Stimulated activated CD8-positive, alpha-beta memory T cell treated with anti-CD3 and anti-CD28 coated beads, Interleukin-15, amount 100 ng/mL, for 24 hours (primary cell): ENCODE data around the gene RBCK1.

Source experiments
- DNase-seq: peaks from one replicate; pipeline ENCODE4 v3.0.0-alpha.2; 2020; ENCODE audit warnings: low read depth

The RBCK1 gene

DNA sequence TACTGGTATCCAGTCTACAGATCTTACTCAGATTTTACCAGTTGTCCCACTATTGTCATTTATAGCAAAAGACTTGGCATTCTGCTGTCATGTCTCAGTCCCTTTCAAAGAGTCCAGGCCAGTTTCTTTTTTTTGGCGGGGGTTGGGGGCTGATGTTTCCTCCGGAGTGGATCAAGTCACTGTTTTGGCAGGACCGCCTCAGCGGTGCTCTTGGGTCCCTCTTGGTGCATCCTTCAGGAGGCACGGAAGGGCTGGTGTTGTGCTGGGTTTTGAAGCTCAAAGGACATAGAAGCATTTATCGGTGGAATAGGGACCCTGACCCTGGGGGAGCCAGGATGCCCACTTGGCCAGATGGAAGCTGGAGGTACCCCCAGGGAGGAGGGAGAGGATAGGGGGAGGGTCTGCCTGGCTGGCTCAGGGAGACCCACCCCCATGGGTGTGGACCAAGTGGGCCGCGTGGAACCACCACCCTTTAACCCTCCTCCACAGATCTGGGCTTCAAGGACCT is 10.8 kb downstream of the RBCK1 start:
- DNase-seq = no peak

DNA sequence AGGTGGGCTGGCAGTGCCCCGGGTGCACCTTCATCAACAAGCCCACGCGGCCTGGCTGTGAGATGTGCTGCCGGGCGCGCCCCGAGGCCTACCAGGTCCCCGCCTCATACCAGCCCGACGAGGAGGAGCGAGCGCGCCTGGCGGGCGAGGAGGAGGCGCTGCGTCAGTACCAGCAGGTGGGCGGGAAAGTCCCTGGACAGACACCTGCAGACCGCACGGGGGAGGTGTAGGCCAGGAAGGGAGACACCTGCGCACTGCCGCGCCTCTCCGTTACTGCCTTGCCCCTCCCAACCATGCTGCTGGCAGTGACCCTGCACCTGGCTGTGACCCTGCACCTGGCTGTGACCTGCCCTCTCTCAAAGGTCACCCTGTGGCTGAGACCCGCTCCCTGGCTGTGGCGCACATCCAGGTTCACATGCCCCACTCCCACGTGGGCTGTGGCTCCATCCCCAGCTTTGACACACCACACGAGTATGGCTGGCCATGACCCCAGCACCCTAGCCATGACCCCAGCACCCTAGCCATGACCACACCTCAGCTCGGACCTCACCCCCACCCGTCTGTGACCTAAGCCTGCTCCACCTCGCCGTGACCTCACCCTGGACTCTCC is 11.6 kb downstream of the RBCK1 start:
- DNase-seq = no peak

DNA sequence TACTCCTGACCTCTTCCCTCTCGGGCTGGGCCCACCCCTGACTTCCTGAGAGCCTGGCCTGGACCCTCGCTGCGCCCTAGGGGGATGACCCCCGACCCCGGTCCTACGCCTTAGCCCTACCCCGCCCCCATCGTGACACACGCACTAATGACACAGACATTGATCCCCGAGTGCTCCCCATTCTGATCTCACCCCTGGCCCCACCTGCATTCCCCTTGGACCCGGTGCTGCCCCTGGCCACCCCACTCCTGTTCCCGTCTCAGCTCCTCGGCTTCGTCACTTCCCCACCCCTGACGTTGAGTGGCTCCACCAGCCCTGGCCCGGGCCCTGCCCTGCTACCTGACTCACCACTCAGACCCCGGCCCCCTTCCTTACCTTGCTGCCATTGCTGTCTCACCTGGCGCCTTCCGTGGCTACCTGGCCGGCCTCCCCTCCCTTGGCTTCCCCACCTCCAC is 12.1 kb downstream of the RBCK1 start:
- DNase-seq = no peak

DNA sequence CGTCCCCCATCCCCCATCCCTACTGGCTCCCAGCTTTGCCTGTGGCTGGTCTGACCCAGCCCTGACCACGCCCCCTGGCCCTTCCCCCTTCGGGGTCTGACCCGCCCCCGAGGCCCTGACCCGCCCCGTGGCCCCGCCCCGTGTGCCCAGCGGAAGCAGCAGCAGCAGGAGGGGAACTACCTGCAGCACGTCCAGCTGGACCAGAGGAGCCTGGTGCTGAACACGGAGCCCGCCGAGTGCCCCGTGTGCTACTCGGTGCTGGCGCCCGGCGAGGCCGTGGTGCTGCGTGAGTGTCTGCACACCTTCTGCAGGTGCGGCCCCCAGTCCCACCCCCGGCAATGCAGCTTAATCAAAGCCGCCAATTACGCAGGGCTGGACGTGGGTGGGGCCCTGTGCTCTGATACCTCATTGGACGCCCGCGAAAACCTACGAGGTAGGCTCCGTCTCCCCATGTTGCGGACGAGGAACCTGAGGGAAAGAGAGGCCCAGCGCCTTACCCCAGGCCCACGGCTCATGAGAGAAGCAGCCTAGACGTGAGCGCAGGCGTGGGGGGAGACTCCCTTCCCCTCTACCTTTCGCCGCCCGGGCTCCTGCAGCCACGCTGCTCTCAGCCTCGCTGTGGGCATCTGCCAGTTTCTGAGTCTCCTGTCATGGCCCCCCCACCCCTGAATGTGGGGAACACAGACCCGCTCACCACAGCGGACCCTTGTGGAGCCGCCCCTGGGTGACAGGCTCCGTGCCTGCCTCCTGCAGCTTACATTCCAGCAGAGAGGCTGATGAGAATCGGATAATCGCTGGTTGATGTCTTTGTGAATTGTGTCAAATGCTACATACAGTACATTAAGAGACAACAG is 12.8 kb downstream of the RBCK1 start:
- no peak for DNase-seq

DNA sequence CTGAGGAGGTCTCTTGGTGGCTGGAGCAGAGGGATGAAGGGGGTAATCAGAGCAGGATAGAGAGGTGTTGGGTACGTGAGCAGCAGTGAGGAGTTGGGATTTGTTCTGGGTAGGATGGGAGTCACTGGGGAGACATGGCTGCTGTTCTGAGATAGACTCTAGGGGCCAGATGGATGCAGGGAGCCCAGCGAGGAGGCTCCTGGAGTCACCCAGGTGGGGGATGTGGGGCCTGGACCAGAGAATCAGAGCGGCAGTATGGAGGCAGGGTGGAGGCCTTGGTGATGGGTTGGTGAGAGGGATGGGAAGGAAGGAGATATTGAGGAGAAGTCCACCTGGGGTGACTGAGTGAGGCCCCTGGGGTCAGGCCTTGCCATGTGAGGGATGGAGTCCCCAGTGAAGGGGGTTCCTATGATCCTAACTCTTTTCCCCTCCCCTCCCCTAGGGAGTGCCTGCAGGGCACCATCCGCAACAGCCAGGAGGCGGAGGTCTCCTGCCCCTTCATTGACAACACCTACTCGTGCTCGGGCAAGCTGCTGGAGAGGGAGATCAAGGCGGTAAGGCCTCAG is 13.7 kb downstream of the RBCK1 start:
- no peak for DNase-seq

DNA sequence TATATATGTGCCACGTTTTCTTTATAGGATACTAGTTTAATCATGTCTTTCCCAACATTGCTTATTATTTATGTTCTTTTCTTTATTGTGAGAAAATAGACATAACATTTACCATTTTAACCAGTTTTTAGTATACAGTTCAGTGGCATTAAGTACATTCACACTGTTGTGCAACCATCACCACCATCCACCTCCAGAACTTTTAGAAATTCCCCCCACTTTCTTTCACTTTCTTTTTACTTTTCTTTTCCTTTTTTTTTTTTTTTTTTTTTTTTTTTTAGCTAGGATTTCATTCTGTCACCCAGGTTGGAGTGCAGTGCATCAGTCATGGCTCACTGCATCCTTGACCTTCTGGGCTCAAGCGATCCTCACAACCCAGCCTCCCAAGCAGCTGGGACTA is 18.5 kb downstream of the RBCK1 start:
- no peak for DNase-seq

DNA sequence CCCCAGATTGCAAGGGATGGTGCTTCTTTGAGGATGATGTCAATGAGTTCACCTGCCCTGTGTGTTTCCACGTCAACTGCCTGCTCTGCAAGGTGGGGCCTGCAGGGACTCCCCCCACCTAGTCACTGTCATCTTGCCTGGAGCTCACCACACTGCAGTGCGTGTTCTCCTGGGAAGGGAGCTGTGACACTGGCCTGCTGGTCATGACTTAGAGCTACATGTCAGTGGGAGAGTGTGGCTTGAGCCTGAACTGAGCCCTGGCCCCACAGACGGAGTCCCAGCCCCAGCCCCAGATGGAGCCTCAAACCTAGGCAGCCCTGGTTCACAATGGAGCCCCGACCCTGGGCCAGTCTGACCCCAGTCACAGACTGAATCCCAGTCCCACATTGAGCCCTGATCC is 19.3 kb downstream of the RBCK1 start:
- no peak for DNase-seq

DNA sequence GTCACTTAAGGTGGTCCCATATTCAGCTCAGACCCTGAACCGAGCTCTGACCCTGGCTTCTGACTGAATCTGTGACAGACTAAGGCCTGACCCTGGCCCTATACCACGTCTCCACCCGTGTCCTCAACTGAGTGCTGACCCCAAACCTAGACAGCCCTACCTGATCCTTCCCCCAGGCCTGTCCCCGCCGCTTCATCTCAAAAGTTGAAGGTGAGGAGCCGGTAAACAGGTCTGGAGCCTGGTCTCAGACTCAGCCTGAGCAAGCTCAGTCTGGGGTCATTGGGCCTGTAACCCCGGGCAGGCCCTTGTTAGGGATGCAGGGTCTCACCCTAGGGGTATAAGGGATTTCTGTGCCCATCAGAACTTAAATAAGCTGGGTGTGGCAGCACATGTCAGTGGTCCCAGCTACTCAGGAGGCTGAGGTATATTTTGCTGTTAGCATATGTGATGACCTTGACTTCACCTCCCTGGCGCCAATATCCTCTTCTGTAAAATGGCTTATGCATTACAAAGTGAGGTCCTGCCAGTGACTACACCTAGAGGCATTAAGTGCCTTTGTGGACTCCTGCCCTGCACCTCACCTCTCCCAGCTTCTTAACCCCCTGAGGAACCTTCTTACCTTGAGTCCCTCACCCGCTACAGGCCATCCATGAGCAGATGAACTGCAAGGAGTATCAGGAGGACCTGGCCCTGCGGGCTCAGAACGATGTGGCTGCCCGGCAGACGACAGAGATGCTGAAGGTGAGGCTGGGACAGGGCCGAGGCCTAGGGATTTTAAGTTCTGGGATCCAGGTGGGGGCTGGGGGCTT is 20.0 kb downstream of the RBCK1 start:
- DNase-seq = no peak

DNA sequence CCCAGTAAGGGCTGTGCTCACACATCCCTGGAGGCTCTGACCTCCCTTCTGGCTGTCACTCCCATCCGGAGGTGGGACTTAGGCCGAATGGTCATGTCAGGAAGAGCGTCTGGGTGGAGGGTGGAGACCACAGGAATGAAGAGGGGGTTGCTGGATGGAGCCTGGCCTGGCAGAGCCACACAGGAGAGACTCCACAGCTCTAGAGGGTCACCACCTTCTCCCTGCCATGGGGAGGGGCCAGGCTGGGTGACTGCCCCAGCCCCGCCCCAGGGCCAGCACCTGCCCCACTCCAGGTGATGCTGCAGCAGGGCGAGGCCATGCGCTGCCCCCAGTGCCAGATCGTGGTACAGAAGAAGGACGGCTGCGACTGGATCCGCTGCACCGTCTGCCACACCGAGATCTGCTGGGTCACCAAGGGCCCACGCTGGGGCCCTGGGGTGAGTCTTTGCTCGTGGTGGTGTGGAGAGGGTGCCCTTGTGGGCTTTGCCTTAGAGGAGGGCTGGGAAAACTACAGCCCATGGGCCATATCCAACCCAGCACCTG is 20.6 kb downstream of the RBCK1 start:
- no peak for DNase-seq

DNA sequence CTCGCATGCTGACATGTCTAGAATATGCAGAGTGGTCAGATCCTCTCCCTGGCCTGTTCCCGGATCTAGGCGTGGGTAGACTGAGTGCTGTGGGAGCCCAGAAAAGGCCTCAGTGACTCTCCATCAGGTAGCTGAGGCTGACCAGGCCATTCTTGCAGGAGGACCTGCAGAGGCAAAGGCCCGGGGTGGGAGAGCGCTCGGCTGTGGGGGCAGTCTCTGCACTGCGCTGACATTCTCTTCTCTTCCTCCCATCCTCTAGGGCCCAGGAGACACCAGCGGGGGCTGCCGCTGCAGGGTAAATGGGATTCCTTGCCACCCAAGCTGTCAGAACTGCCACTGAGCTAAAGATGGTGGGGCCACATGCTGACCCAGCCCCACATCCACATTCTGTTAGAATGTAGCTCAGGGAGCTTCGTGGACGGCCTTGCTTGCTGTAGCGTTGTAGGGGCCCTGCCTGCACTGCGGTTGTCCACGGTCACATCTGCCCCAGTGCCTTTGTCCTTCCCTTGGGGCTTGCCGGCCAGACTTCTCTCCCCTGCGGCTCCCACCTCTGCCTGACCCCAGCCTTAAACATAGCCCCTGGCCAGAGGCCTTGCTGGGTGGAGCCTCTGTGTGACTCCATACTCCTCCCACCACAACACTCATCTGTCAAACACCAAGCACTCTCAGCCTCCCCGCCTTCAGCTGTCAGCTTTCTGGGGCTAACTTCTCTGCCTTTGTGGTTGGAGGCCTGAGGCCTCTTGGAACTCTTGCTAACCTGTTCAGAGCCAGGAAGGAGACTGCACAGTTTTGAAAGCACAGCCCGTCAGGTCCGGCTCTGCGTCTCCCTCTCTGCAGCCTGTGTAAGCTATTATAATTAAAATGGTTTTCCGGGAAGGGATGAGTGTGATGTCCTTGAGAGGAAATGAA is 22.2 kb downstream of the RBCK1 start:
- no peak for DNase-seq

DNA sequence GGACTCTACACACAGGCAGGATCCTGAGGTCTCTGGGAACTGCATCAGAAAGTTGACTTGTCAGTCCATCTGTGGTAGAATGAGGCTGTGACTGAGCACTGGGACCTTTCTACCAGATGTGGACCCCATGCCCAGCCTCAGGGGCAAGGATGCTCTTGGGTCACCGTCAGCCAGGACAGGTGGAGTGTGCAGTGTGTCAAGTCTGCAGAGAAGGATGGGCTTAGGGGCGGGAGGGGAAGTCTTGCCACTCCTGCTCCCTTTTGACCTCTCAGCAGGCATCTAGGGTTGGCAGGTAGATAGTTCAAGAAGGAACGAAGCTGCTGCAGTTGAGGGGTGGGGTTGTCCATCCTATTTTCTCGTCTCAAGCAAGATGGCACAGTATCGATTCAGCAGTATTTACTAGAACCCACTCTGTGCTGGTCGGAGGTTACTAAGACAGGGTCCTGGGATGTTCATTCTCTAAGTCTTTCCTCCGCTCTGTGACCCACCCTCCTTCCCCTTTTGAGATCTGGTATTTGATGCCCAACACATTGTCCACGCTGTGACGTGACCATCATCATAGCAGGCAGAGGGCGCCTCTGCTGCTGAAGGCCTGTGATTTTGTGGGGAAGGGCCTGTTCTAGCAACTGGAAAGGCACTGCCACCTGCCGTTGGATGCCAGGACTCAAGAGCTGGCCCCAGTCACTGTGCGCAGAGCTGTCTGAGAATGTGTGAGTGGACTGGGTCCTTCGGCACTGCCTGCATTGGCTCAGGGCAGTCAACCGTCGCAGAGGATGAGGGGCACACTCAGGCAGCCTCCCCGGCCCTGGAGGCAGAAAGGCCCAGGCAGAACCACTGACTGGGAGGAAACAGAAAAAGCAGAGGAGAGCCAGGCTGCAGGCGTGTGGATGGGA is 23.2 kb downstream of the RBCK1 start:
- DNase-seq = no peak

DNA sequence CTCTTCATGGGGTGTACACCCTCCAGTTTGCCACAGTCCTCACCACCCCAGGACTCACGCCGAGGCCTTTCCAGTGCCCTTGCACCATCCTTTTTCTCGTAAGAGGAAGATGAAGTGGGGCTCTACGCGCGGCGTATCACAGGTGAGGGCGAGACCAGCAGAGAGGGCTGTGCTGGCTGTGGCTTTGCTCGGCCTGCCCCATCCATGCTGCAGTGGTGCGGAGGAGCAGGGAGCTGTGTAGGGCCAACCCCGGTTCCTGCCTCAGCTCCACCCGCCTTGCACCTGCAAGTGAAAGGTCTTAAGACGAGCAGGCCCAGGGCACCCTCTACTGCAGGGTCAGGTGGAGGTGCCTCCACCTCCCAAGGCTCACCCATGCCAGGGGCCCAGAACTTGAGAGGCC is 24.1 kb downstream of the RBCK1 start:
- no peak for DNase-seq

DNA sequence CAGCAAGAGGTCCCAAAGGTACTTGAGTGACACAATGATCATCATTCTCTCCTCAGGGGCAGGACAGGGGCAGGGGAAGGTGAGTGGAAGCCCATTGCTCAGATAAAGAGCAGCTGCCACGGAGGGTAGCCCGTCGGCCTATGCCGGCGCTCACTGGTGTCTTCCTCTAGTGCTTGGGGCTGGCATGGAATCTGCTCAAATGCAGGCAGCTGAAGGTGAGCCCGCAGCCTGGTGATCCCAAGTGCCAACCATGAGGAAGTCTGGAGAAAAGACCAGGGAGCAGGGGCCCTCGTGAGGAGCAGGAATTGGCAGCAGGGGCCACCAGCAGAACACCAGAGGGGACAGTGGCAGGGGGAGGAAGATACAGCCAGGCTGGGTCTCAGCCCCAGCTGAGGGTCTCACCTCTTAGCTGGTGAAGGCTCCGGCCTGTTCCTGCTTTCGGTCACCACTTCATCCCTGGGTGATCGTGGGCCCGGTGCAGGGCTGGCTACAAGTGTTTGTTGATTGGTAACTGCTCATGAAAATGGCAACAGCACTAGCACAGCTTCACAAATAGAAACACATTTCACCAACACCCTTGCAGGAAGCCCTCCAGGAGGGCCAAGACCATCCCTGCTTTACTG is 24.7 kb downstream of the RBCK1 start:
- no peak for DNase-seq

DNA sequence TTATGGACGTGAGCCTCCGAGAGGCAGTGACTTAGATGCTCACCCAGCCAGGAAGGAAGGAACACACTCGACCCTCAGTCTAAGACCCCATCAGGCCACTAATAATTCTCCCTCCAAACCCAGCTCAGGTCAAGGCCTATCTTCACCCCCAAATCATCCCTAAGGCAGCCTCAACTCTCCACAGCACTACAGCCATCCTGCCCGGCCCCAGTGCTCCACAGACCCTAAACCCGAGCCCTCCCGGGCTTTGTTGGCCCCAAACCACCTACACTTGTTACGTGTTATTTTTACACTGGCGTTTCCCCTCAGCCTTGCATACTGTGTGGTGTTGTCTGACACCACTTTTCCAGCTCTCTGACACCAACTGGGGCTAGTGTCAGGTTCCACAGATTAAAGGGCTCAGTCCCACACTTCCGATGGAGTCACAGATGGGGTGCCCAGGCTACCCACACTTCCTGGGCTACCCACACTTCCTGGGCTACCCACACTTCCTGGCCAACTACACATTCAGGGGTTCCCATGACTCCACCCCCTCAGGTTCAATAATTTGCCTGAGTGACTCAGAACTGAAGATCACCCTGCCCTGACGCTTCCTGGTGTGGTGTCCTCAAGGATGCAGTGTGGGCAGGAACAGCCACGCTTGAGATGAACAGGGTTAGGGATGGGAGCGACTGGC is 25.3 kb downstream of the RBCK1 start:
- DNase-seq = no peak

DNA sequence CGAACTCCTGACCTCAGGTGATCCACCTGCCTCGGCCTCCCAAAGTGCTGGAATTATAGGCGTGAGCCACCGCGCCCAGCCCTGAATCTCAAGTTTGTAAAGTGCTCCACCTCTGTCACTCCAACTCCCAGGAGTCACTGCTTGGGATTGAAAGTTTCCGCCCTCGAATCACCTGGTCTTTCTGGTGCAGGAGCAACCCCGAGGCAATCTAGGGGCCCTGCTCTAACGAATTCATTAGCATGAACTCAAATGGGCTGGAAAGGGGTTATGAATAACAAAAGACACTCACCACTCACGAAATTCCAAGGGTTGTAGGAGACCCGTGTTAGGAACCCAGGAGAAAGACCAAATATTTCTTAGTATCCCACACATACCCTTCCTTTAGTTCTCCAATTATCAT is 26.1 kb downstream of the RBCK1 start:
- DNase-seq = no peak

DNA sequence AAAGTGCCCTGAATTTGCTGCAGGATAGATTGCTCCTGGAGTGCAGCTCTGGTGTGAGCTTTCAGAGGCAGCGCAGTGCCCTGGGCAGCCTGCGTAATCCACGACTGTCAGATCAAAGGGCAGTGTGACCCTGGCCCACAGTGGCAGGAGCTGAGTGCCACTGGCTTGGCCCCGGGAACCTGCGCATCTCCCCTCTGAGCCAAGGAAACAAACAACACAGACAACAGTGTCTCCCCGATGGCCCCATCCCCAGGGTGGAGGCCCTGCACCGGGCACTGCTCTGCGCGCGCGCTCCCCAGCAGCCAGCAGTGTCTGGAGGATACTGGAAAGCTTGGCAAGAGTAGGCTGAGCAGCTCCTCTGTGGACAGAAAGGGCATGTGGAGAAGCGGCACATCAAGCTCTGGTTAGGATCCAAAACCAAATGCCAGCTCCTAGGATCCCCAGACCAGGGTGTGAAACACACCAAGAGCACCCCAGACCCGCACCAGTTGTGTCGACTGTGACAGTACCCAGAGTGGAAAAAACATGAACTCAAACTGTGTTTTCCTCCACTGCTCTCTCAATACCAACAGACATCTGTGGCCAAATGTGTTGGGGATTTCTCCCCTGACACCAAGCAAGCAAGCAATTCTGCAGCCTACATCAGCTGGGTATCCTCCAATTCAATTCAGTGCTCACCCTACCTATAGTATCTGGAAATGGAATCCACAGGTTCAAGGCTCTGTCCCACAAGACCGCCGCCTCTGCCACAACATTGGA is 26.7 kb downstream of the RBCK1 start:
- DNase-seq = no peak

DNA sequence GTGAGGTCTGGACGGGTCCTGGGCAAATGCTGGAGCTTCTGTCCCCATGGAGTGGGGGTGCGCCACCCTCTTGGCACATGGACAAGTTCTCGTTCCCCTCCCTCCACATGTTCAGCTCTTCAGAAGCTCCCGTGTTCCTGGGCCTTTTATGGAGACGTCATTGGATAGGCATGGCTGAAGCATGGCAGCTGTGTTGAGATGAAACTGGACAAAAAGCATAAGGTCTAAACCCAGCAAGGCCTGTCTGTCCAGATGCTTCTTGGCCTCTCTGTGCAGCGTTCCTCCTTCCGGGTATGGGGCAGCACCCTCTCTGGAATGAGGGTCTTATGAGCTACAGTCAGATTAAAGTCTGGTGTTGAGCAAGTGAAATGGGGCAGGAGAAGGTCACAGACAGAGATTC is 27.5 kb downstream of the RBCK1 start:
- no peak for DNase-seq

DNA sequence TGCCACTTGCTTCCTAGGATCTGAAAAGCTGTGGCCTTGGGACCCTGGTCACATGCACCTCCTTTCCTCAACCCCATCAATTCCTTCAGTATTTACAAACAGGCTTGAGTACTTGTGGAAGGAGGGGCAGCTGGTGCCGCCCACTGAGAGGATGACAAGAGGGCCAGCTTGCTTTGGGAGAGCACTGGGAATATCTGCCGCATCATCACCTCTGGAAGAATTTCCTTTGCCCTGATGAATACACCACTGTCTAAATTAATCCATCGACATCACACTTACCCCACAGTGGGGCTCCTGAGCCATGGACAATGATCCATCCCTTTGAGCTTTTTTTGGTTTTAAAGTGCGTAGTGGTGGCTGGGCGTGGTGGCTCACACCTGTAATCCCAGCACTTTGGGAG is 28.4 kb downstream of the RBCK1 start:
- DNase-seq = no peak
